DOHH2 (cell line): ENCODE measurements around the gene DDR1.

Source experiments
- H3F3A ChIP-seq: fragments of 200-600 bp; sonication (generic), shearing (Covaris generic); 2 replicates; pipeline ENCODE4 v1.6.0; 2016; ENCODE audit warnings: antibody characterized with exemption, mild to moderate bottlenecking; ENCODE audit not compliant: control insufficient read depth, insufficient read depth
- H3K27ac ChIP-seq: fragments of 200-600 bp; sonication (generic); 2 replicates; pipeline ENCODE4 v1.5.1; 2014; ENCODE audit warnings: low read depth, mild to moderate bottlenecking, low read length, moderate library complexity
- H3K27me3 ChIP-seq: fragments of 200-600 bp; sonication (generic); 2 replicates; pipeline ENCODE4 v1.6.1; 2014; ENCODE audit warnings: mild to moderate bottlenecking, low read length, mixed read lengths; ENCODE audit not compliant: control insufficient read depth
- H3K36me3 ChIP-seq: fragments of 200-600 bp; sonication (generic); 2 replicates; pipeline ENCODE4 v1.6.1; 2014; ENCODE audit warnings: mild to moderate bottlenecking, low read length, moderate library complexity, mixed read lengths; ENCODE audit not compliant: control insufficient read depth
- H3K4me1 ChIP-seq: fragments of 200-600 bp; sonication (generic); 2 replicates; pipeline ENCODE4 v1.6.1; 2014; ENCODE audit warnings: mild to moderate bottlenecking, low read length, mixed read lengths; ENCODE audit not compliant: control insufficient read depth
- H3K4me2 ChIP-seq: fragments of 200-600 bp; sonication (generic); 2 replicates; pipeline ENCODE4 v1.6.0; 2014; ENCODE audit warnings: mild to moderate bottlenecking, low read length, moderate library complexity
- H3K4me3 ChIP-seq: fragments of 200-600 bp; sonication (generic); 2 replicates; pipeline ENCODE4 v1.5.1; 2014; ENCODE audit warnings: mild to moderate bottlenecking, low read length, mixed read lengths
- H3K79me2 ChIP-seq: fragments of 200-600 bp; sonication (generic); 2 replicates; pipeline ENCODE4 v1.6.1; 2014; ENCODE audit warnings: mild to moderate bottlenecking, low read length, mixed read lengths; ENCODE audit not compliant: control insufficient read depth
- H3K9me2 ChIP-seq: fragments of 200-600 bp; sonication (generic); replicated peaks from 2 replicates; pipeline ENCODE4 v1.6.1; 2014; ENCODE audit warnings: mild to moderate bottlenecking, low read length, mixed read lengths; ENCODE audit not compliant: control insufficient read depth
- H3K9me3 ChIP-seq: fragments of 200-600 bp; sonication (generic); 2 replicates; pipeline ENCODE4 v1.6.1; 2014; ENCODE audit warnings: antibody characterized with exemption, low read length, mixed read lengths; ENCODE audit not compliant: control insufficient read depth, insufficient read depth
- H4K20me1 ChIP-seq: fragments of 200-600 bp; sonication (generic); 2 replicates; pipeline ENCODE4 v1.6.0; 2014; ENCODE audit warnings: low read depth, mild to moderate bottlenecking, antibody characterized with exemption, low read length, moderate library complexity; ENCODE audit not compliant: control insufficient read depth, insufficient read depth
- EZH2phosphoT487 ChIP-seq: fragments of 200-600 bp; sonication (generic); IDR thresholded peaks from 2 replicates; pipeline ENCODE4 v1.6.1; 2017; ENCODE audit warnings: borderline replicate concordance, mild to moderate bottlenecking, antibody characterized with exemption, low read length, moderate library complexity, mixed read lengths
- TF ChIP-seq, protein P1 (sequence below): fragments of 200-600 bp; sonication (generic); IDR thresholded peaks from one replicate; pipeline ENCODE4 v1.5.1; 2014; ENCODE audit warnings: antibody characterized with exemption, mild to moderate bottlenecking, low read depth, low read length; ENCODE audit not compliant: poor library complexity, severe bottlenecking

Gene DDR1

GRCh38 chr6:30875244-30876038 is 8.9 kb upstream of the DDR1 start:
- H3K4me2 ChIP-seq: no peak overlapping the region
- H3K79me2 ChIP-seq: no peaks in the 10 kb centered on the region
- no peak overlapping the region for H3K27ac ChIP-seq
- no peak for TF ChIP-seq EZH2phosphoT487
- TF ChIP-seq, protein P1, sequence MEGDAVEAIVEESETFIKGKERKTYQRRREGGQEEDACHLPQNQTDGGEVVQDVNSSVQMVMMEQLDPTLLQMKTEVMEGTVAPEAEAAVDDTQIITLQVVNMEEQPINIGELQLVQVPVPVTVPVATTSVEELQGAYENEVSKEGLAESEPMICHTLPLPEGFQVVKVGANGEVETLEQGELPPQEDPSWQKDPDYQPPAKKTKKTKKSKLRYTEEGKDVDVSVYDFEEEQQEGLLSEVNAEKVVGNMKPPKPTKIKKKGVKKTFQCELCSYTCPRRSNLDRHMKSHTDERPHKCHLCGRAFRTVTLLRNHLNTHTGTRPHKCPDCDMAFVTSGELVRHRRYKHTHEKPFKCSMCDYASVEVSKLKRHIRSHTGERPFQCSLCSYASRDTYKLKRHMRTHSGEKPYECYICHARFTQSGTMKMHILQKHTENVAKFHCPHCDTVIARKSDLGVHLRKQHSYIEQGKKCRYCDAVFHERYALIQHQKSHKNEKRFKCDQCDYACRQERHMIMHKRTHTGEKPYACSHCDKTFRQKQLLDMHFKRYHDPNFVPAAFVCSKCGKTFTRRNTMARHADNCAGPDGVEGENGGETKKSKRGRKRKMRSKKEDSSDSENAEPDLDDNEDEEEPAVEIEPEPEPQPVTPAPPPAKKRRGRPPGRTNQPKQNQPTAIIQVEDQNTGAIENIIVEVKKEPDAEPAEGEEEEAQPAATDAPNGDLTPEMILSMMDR: no peak
- no peaks in the 10 kb centered on the region for H4K20me1 ChIP-seq
- H3K9me2 ChIP-seq: no peaks in the 10 kb centered on the region
- H3K4me3 ChIP-seq: no peak overlapping the region
- H3K27me3 ChIP-seq: no peaks in the 10 kb centered on the region
- no peaks in the 10 kb centered on the region for H3F3A ChIP-seq
- H3K9me3 ChIP-seq: no peaks in the 10 kb centered on the region; the same call in 1 of the 2 replicates
- no peaks in the 10 kb centered on the region for H3K36me3 ChIP-seq
- peaks cover 20% of the 10 kb centered on the region for H3K4me1 ChIP-seq

GRCh38 chr6:30876039-30876730 is 8.1 kb upstream of the DDR1 start:
- Histone ChIP-seq H3K27ac (no peak overlapping the region), H3K9me3 (no peaks in the 10 kb centered on the region; the same call in 1 of the 2 replicates), H3K79me2 (no peaks in the 10 kb centered on the region), H4K20me1 (no peaks in the 10 kb centered on the region), H3K36me3 (no peaks in the 10 kb centered on the region), H3F3A (no peaks in the 10 kb centered on the region), H3K4me2 (no peak overlapping the region), H3K9me2 (no peaks in the 10 kb centered on the region), H3K4me1 (peaks cover 20% of the 10 kb centered on the region), H3K4me3 (no peak overlapping the region), H3K27me3 (no peaks in the 10 kb centered on the region)
- TF ChIP-seq EZH2phosphoT487: no peak
- TF ChIP-seq, protein P1: no peak

- TF ChIP-seq, protein P1: peak; percentile 98
- TF ChIP-seq EZH2phosphoT487: no peak
- H4K20me1 ChIP-seq: no peaks in the 10 kb centered on the region
- no peaks in the 10 kb centered on the region for H3F3A ChIP-seq
- H3K4me3 ChIP-seq: no peak overlapping the region
- H3K4me2 ChIP-seq: peak overlapping the region; percentile 20
- H3K27me3 ChIP-seq: no peaks in the 10 kb centered on the region
- no peaks in the 10 kb centered on the region for H3K79me2 ChIP-seq
- H3K9me2 ChIP-seq: no peaks in the 10 kb centered on the region
- peaks cover 34% of the 10 kb centered on the region for H3K4me1 ChIP-seq
- no peaks in the 10 kb centered on the region for H3K36me3 ChIP-seq
- H3K27ac ChIP-seq: no peak overlapping the region
- no peaks in the 10 kb centered on the region for H3K9me3 ChIP-seq
These were observed 6.7 kb upstream of the DDR1 start for GRCh38 chr6:30877419-30878262.
